Gastroesophageal sphincter (tissue), 4 donors: ENCODE results near the gene CACNG7. TPM values are rescaled to one million over a fixed set of nuclear protein-coding genes. Genes with fewer than 3 reads are reported as not detected.
A peak's percentile ranks its signal among the peaks of the same experiment; 100 is the strongest.

ENCODE experiments used
- ATAC-seq: fragments of 150-250 bp; one replicate; pipeline ENCODE4 v1.9.1; 2016; ENCODE audit warnings: mild to moderate bottlenecking, moderate library complexity
- H3K27ac ChIP-seq, 4 donors: fragments of 200-600 bp; sonication (generic) in 3 of 4; 1 replicate in 3 of 4; 2 replicates in 1 of 4; pipeline ENCODE4 v1.5.1; 2016 to 2019
- H3K27me3 ChIP-seq: fragments of 200-600 bp; sonication (generic); one replicate; pipeline ENCODE4 v1.5.1; 2019
- H3K36me3 ChIP-seq, 2 donors: fragments of 200-600 bp; sonication (generic); one replicate each; pipeline ENCODE4 v1.5.1; 2019; ENCODE audit warnings: control low read depth in 1 of 2
- H3K4me1 ChIP-seq, 3 donors: fragments of 200-600 bp; sonication (generic); 1 replicate in 2 of 3; 2 replicates in 1 of 3; pipeline ENCODE4 v1.5.1; 2016 to 2019; ENCODE audit warnings: control low read depth in 2 of 3
- H3K4me3 ChIP-seq, 2 donors: fragments of 200-600 bp; sonication (generic); one replicate each; pipeline ENCODE4 v1.5.1; 2019; ENCODE audit warnings: mild to moderate bottlenecking in 1 of 2, moderate library complexity in 1 of 2
- H3K9me3 ChIP-seq, 3 donors: fragments of 200-600 bp; sonication (generic); one replicate each; pipeline ENCODE4 v1.5.1; 2017 to 2019; ENCODE audit warnings: control low read depth in 2 of 3
- CTCF ChIP-seq, 4 experiments: fragments of 200-600 bp in 2 of 4; fragments of 450-650 bp in 2 of 4; sonication (generic) in 1 of 4; IDR thresholded peaks; one replicate each; pipeline ENCODE4 v1.5.1; 2017 to 2019; ENCODE audit warnings: antibody characterized with exemption in 4 of 4, mild to moderate bottlenecking in 2 of 4, moderate library complexity in 2 of 4
- EP300 ChIP-seq: sonication (generic); formaldehyde crosslinking; IDR thresholded peaks from one replicate; pipeline ENCODE4 v1.6.1; 2017; ENCODE audit warnings: antibody characterized with exemption, mild to moderate bottlenecking
- POLR2A ChIP-seq, 2 donors: fragments of 450-650 bp; IDR thresholded peaks; one replicate each; pipeline ENCODE4 v1.6.1; 2017; ENCODE audit warnings: antibody characterized with exemption in 2 of 2, mild to moderate bottlenecking in 2 of 2, moderate library complexity in 1 of 2
- POLR2AphosphoS5 ChIP-seq: sonication (generic); formaldehyde crosslinking; IDR thresholded peaks from one replicate; pipeline ENCODE4 v1.6.1; 2017; ENCODE audit warnings: antibody characterized with exemption
- WGBS, 2 donors: methylation state at CpG; one replicate each; pipeline ENCODE4 v1.1.5; 2018; ENCODE audit warnings: low coverage in 1 of 2; 5-methylcytosine and 5-hydroxymethylcytosine counted together
- total RNA-seq, 4 donors: library from RNA; depleted of rRNA; stranded (reverse); fragments of >200 nt; gene quantifications; one replicate each; pipeline ENCODE4 v1.1.0, GENCODE V29; 2016

Gene CACNG7
- total RNA-seq, 4 donors from 2014 or later = not detected

- no peaks in the 10 kb centered on the region for H3K9me3 ChIP-seq
- TF ChIP-seq EP300 (no peak), POLR2AphosphoS5 (no peak), POLR2A (IDR thresholded peaks at IDR 0.05) (no peak), CTCF (IDR thresholded peaks at IDR 0.05) (no peak)
- peak overlapping the region; percentile 51 to 99 for H3K4me3 ChIP-seq
- 7 to 10% methylated on average over 2 to 5 of the region's 5 CpGs for WGBS, 2 donors
- ATAC-seq = no peak
- peak overlapping the region; percentile 4 to 98 (median 96) for H3K27ac ChIP-seq
- H3K27me3 ChIP-seq = no peaks in the 10 kb centered on the region
- peaks cover 0 to 80% (median 58%) of the 10 kb centered on the region in 3 donors for H3K4me1 ChIP-seq
- H3K36me3 ChIP-seq = peaks cover 0 to 51% of the 10 kb centered on the region in 2 donors
Measured at GRCh38 chr19:53870485-53870844, 38.6 kb upstream of the CACNG7 start.

- TF ChIP-seq CTCF (IDR thresholded peaks at IDR 0.05) (no peak), POLR2A (IDR thresholded peaks at IDR 0.05) (no peak), POLR2AphosphoS5 (no peak), EP300 (no peak)
- no peaks in the 10 kb centered on the region for H3K27me3 ChIP-seq
- peak overlapping the region in 3 of 4 donors; percentile 95 to 98 (median 98) for H3K27ac ChIP-seq
- peaks cover 0 to 59% of the 10 kb centered on the region in 2 donors for H3K36me3 ChIP-seq
- WGBS, 2 donors = 18 to 24% methylated on average over 6 to 7 of the region's 7 CpGs
- peak overlapping the region in 1 of 2 donors; percentile 99 for H3K4me3 ChIP-seq
- no peaks in the 10 kb centered on the region for H3K9me3 ChIP-seq
- no peak for ATAC-seq
- peaks cover 0 to 80% (median 51%) of the 10 kb centered on the region in 3 donors for H3K4me1 ChIP-seq
Measured at GRCh38 chr19:53871454-53871853, 37.6 kb upstream of the CACNG7 start.

DNA sequence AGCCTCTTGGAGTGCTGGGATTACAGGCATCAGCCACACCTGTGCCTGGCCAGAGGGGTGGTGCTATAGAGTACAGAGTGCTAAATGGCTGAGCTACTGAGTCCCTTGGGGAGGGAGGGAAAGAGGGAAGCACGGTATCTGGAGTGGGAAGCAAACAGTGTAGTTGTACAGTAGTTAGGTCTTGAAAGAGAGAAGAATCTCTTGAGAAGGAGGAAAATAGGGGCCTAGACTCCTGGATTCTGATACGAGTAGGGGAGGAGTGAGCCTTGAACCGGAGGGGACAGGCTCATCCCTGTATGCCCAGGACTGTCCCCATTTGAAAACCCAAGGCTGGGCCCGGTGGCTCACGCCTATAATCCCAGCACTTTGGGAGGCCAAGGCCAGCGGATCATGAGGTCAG, 36.3 kb upstream of the CACNG7 start:
- 29 to 50% methylated on average over 3 to 6 of the region's 6 CpGs for WGBS, 2 donors
- Histone ChIP-seq H3K36me3 (peaks cover 0 to 59% of the 10 kb centered on the region in 2 donors), H3K27me3 (no peaks in the 10 kb centered on the region), H3K27ac (peak overlapping the region in 2 of 4 donors; percentile 16 to 98), H3K4me3 (no peak overlapping the region), H3K9me3 (no peaks in the 10 kb centered on the region), H3K4me1 (peaks cover 0 to 80% (median 45%) of the 10 kb centered on the region in 3 donors)
- no peak for TF ChIP-seq POLR2A (IDR thresholded peaks at IDR 0.05)
- no peak for TF ChIP-seq POLR2AphosphoS5
- no peak for TF ChIP-seq CTCF (IDR thresholded peaks at IDR 0.05)
- TF ChIP-seq EP300 = no peak
- ATAC-seq = no peak

- peaks cover 0 to 85% (median 49%) of the 10 kb centered on the region in 3 donors for H3K4me1 ChIP-seq
- H3K9me3 ChIP-seq = no peaks in the 10 kb centered on the region
- peaks cover 5% of the 10 kb centered on the region for H3K27me3 ChIP-seq
- no peak overlapping the region for H3K4me3 ChIP-seq
- no peak overlapping the region for H3K27ac ChIP-seq
- H3K36me3 ChIP-seq = peaks cover 0 to 59% of the 10 kb centered on the region in 2 donors
- TF ChIP-seq EP300 (no peak), POLR2A (IDR thresholded peaks at IDR 0.05) (no peak), POLR2AphosphoS5 (no peak), CTCF (IDR thresholded peaks at IDR 0.05) (no peak)
- WGBS, 2 donors = 66 to 73% methylated on average over 14 to 17 of the region's 51 CpGs
- ATAC-seq = no peak
Measured at GRCh38 chr19:53873773-53874605, 35.1 kb upstream of the CACNG7 start.

DNA sequence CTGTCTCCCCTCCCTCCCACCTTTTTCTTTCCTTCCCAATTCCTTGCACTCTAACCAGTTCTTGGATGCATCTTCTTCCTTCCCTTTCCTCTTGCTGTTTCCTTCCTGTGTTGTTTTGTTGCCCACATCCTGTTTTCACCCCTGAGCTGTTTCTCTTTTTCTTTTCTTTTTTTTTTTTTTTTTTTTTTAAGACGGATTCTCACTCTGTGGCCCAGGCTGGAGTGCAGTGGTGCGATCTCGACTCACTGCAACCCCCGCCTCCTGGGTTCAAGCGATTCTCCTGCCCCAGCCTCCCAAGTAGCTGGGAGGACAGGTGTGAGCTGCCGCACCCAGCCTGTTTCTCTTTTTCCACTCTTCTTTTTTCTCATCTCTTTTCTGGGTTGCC, 34.5 kb upstream of the CACNG7 start:
- Histone ChIP-seq H3K36me3 (peaks cover 0 to 59% of the 10 kb centered on the region in 2 donors), H3K27ac (no peak overlapping the region), H3K4me3 (no peak overlapping the region), H3K9me3 (no peaks in the 10 kb centered on the region), H3K4me1 (peaks cover 0 to 89% (median 54%) of the 10 kb centered on the region in 3 donors), H3K27me3 (peaks cover 11% of the 10 kb centered on the region)
- ATAC-seq = no peak
- WGBS, 2 donors = 52% methylated on average over 6 of the region's 6 CpGs; no CpG with 5 or more reads in 1 of the 2 donors
- TF ChIP-seq POLR2AphosphoS5 (no peak), EP300 (no peak), CTCF (IDR thresholded peaks at IDR 0.05) (no peak), POLR2A (IDR thresholded peaks at IDR 0.05) (no peak)
